ENCODE results near the gene CFAP44. TPM values are rescaled to one million over a fixed set of nuclear protein-coding genes. Genes with fewer than 3 reads are reported as not detected.
"Not testable (repeated sequence)": the region's sequence is repeated elsewhere in the genome, so short reads cannot be mapped to it uniquely, and the experiment has no call there.

CFAP44 gene, protein sequence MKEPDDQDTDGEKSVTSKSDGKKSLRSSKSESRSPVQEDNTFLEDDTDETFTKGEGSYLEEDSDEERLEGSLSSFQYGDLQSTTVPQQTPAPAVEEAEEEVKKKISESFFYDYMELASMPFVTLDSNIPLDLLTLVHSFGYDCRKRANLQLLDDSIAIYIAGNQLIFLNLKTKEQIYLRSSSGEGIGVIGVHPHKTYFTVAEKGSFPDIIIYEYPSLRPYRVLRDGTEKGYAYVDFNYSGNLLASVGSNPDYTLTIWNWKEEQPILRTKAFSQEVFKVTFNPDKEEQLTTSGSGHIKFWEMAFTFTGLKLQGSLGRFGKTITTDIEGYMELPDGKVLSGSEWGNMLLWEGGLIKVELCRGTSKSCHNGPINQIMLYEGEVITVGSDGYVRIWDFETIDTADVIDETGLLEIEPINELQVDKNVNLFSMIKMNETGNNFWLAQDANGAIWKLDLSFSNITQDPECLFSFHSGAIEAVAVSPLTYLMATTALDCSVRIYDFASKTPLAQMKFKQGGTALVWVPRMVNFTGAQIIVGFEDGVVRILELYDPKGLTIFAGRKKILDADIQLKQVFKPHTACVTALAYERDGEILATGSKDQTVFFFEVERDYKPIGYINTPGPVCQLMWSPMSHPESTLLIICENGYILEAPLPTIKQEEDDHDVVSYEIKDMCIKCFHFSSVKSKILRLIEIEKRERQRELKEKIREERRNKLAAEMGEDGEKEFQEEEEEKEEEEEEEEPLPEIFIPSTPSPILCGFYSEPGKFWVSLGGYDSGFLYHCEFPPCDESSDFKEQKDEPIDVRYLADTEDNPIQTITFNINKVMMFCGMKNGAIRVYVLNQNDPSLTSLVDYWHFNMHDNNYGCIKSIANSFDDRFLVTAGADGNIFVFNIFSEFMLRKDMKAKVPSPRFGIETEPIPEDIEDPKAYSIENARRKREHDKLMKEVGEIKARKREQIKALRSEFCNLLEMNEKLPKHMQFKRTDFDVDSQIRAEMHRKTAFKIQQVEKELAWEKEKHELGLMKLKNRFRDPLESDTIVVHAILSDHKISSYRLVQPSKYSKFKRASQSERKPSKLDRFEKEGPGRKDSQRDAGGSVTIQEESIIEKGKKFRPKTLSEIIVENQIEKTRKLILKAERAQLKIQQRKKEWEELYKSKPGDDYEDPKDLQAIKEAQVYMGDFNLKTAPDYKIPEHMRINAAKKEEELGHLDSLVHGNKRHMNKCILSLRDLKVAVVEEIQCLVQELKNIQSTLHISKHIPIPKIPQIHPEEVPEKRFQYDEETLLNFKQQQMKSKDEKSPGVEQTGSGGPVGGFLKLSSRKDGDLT (N-terminal part only)
- 10 to 100 TPM; 13.5 to 33.8 (median 23.1) TPM for polyA plus RNA-seq (ENCODE audit: insufficient read length in 4 of 4)

DNA sequence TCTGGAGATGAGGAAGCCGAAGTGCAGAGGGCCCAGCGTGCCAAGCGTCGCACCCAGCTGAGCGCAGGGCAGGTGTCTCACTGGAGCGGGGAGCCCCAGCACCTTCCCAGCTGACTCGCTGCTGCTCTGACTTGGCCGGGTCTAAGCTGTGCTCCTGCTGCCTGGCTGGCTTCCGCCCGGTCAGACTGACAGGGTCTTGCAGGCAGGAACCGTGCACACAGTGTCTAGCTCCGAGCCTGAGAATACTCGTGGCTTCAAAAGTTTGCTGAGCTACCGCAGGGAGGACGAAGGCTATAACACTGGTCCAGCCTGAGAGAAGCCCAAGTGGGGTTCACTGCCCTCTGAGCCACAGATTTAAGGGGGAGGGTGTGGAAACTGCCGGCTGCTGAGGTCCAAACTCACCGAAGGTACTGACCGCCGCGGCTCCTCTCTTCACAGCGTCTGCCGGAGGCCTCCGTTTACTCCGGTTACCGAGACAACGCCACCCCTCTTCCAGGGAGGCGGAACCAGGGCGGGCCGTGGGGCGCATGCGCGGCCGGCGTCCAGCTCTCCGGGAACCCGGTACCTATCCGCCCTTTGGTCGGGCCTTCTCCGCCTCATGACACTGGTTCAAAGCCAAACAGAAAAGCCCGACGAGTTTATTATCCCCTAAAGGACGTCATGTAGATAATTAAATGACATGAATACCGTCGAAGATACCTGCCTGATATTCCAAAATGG lies at the start of gene CFAP44:
Gene CFAP44, minus strand, starts transcription at position 443 of the 720 bp plus-strand sequence. CDS start 7,829 bp downstream, outside the sequence.
- DNase-seq (ENCODE audit: low read depth in 4 of 4, low spot score in 2 of 4), result peak; percentile 37 to 74 (median 70)

DNA sequence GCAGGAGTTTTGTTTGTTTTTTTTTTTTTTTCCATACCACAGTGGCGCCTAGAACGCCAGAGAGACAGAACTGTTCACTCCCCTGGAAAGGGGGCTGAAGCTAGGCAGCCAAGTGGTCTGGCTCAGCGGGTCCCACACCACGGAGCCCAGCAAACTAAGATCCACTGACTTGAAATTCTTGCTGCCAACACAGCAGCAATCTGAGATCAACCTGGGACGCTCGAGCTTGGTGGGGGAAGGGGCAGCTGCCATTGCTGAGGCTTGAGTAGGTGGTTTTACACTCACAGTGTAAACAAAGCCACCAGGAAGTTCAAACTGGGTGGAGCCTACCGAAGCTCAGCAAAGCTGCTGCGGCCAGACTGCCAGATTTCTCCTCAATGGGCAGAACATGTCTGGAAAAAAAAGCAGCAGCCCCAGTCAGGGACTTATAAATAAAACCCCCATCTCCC lies 43.9 kb upstream of the CFAP44 start:
- DNase-seq (ENCODE audit: low read depth in 4 of 4, low spot score in 2 of 4), result no peak

DNA sequence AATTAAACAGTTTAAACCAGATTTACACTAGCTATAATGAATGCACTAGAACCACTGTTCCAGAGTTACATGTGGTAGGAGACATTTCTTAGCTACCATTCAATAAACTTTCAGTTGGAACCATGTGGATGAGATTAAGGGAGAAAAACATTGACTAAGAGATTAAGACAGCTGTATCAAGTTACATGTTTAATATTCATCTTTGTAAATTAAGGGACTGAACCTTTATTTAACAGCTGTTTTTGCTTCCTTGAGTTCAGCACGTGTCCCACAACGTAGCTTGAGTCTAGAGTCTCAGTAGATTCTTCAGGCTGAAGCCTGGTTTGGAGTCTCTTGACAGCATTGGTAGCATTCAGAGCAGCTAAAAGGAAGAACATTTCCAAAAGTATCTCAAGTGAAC lies 27.2 kb upstream of the CFAP44 start:
- no peak for DNase-seq (ENCODE audit: low read depth in 4 of 4, low spot score in 2 of 4)

DNA sequence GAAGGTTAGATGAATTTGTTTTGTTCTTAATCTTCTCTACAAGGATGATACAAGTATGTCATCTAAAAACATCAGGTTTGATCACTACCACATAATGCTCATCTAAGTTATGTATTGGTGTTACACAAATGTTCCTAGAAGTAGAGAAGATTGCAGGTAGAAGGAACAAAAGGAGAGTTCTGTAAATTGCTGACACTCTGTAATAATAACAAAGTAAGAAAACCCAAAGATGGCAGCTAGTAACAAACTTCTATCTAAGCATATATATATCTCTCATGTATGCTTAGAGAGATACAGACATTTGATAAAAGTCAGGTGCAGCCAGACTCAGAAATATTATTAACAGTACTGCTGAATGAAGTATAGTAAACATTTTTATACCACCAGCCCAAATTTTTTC lies 20.2 kb upstream of the CFAP44 start:
- no peak for DNase-seq (ENCODE audit: low read depth in 4 of 4, low spot score in 2 of 4)

DNA sequence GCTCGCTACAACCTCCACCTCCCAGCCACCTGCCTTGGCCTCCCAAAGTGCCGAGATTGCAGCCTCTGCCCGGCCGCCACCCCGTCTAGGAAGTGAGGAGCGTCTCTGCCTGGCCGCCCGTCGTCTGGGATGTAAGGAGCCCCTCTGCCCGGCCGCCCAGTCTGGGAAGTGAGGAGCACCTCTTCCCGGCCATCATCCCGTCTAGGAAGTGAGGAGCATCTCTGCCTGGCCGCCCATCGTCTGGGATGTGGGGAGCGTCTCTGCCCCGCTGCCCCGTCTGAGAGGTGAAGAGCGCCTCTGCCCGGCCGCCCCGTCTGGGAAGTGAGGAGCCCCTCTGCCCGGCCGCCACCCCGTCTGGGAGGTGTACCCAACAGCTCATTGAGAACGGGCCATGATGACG lies 17.3 kb upstream of the CFAP44 start:
- not testable (repeated sequence) for DNase-seq (ENCODE audit: low read depth in 4 of 4, low spot score in 2 of 4)

DNA sequence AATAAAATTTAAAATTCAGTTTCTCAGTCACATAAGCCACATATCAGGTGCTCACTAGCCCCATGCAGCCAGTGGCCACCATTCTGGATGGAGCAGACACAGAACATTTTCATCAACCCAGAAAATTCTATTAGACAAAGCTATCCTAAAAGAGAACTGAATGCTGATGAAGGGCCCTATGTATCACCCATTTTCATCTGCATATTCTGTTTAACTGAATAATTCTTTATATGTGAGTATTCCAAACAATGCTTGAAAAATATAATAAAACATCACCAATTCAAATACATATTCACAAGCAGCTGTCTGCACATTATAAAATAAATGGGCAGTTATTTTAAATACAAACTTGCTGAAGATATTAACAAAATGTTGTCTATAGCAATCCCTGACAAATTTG lies 14.2 kb upstream of the CFAP44 start:
- DNase-seq (ENCODE audit: low read depth in 4 of 4, low spot score in 2 of 4), result no peak

DNA sequence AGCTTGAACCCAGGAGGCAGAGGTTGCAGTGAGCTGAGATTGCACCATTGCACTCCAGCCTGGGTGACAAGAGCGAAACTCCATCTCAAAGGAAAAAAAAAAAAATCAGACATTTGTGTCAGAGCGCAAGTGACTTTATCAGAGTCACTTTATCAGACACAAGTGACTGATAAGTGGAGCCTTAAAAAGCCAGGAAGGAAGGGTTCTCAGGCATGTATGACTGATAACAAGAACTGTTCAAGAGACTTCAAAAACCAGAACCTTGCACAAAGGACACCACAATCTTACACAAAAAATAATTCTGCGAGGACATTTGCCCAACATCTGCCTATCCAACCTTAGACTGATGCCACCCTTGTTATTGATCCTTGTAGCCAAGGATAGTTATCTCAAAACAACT lies 13.3 kb upstream of the CFAP44 start:
- no peak for DNase-seq (ENCODE audit: low read depth in 4 of 4, low spot score in 2 of 4)

DNA sequence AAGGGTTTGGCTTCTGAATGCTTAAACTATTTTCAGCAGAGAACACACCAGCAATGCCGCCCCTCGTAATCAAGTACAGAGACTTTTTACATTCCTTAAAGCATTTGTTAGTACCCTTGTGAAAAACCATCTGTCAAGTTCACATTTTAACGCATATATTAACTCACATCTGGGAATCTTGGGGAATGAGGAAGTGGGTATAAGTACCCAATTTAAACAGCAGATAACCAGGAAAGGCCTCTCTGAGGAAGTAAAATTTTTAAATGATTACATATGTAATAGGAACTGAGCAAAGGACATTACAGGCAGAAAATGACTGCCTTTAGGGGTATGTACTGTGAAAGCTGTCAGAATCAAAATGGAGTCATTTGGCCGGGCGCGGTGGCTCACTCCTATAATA lies 12.8 kb upstream of the CFAP44 start:
- DNase-seq (ENCODE audit: low read depth in 4 of 4, low spot score in 2 of 4), result no peak

DNA sequence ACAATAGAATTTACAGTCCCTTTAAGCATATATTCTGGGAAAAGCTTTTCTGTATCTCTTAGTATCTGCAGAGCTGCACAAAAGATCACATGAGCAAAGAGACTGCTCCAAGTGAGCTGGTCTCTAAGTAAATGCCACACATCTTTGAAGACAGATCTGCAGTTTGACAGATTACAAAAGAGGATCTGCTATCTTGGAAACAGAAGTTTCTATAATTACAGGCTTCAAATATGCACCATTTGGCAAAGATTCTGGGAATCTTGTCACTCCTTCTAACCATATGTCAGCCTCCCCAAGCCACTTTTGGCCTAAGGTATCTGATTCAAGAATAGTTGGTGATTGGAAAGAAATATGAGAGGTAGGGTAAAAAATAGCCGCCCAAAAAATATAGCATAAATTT lies 9.6 kb upstream of the CFAP44 start:
- DNase-seq (ENCODE audit: low read depth in 4 of 4, low spot score in 2 of 4), result no peak

DNA sequence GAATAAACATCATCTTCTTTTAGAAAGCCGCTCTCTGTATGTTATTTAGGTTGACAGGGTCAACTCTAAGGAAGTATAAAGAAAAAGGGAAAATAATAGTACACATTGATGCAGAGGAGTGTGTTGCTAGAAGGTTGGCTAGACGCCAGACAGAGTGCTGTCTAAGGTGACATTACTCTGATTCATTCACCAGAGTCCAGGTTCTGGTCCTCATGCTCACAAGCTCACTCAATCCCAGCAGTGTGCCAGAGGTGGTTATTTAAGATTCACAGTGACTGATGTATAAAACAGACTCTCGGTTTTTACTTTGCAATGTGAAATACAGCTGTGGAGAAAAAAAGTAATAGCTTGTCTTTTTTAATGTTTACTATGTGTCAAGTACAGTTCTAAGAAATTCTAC lies 1.7 kb downstream of the CFAP44 start:
- no peak for DNase-seq (ENCODE audit: low read depth in 4 of 4, low spot score in 2 of 4)

DNA sequence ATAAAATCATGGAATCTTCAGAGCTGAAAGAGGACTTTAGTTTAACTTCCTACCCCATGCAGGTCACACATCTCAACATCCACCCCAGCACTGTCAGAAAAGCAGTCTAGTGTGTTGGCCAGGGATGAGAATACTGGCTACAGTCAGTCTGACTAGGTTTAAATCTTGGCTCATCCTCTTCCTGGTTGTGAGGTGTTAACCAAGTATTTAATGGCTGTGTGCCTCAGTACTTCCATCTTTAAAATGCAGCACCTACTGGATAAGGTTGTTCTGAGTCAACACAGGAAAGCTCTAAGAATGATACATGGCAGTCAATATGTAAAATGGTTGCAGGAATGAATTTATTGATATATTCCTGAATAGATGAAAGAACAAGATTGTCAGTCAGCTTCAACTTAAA lies 3.1 kb downstream of the CFAP44 start:
- DNase-seq (ENCODE audit: low read depth in 4 of 4, low spot score in 2 of 4), result no peak

DNA sequence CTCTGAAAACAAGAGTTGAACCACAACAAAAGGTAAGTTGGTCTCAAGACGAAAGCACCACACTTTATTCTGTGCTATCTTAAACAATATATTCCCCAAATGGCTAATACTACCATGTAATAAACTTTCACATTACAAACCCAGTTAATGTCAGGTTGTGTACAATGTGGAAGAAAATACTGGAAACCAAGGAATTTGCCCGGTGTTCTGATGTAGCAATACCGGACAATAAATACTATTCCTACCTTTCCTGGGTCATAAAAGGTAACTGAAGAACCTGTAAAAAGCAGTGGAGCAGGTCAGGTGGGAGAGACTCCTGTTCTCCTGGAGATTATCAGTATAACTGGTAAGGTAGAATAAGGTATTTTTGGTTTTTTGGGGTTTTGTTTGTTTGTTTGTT lies 3.9 kb downstream of the CFAP44 start:
- no peak for DNase-seq (ENCODE audit: low read depth in 4 of 4, low spot score in 2 of 4)

DNA sequence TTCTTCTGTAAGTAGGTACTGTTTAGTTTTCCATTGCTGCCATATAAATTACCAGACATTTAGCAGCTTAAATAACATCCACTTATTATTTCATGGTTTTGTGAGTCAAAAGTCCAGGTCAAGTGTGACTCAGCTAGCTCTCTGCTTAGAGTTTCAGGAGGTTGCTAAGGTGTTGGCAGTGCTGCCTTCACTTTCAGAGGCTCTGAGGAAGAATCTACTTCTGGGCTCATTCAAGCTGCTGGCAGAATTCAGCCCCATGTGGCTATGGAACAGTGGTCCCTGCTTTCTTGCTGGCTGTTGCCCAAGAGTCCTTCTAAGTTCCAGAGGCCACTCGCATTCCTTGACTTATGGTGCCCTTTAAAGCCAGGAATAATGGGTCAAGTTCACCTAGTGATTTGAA lies 4.5 kb downstream of the CFAP44 start:
- DNase-seq (ENCODE audit: low read depth in 4 of 4, low spot score in 2 of 4), result no peak

DNA sequence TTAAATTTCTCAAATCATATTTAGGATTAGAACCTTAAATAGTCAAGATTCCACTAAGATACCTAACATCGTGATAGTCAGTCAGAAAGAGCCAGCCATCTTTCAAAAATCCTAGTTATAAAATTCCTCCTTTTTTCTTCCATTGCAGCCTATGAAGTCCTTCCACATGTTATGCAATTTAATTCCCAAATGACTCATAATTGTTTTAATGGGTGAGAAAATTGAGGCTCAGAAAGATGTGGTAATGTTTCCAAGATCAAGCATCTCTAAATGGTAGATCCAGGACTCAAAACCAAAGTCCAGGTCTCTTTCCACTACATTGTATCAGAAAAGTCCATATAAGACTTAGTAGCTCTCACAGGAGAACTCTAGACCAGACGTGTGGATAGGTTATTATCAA lies 9.5 kb downstream of the CFAP44 start:
- DNase-seq (ENCODE audit: low read depth in 4 of 4, low spot score in 2 of 4), result no peak

DNA sequence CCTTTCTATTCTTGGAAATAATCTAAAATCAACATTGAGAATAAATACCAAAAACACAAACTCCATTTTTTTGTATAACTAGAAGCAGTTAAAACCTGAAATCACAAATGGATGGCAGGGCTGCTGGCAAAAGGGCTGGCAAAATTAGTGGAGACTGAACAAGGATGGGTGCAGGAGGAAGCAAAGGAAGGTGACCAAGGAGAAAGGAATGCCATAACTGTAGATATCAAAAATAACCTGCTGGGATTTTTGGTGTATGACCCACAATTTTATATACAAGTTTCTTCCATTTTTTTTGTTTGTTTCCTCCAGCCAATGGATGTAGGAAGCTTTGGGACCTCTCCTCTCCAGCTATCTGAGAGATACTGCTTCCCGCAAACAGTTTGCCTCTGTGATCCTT lies 12.7 kb downstream of the CFAP44 start:
- no peak for DNase-seq (ENCODE audit: low read depth in 4 of 4, low spot score in 2 of 4)

DNA sequence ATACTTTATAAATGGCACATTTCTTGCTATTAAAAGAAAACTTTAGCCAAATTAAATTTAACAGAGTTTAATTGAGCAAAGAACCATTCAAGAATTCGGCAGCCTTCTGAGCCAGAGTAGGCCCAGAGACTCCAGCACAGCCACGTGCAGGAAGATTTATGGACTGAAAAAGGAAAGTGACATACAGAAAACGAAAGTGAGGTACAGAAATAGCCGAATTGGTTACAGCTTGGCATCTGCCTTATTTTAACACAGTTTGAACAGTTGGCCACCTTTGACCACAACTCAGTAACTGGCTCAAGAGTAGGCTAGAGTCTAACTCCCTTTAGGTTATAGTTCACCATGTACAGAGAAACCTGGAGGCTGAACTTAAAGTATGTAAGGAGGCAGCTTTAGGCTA lies 17.6 kb downstream of the CFAP44 start:
- no peak for DNase-seq (ENCODE audit: low read depth in 4 of 4, low spot score in 2 of 4)

DNA sequence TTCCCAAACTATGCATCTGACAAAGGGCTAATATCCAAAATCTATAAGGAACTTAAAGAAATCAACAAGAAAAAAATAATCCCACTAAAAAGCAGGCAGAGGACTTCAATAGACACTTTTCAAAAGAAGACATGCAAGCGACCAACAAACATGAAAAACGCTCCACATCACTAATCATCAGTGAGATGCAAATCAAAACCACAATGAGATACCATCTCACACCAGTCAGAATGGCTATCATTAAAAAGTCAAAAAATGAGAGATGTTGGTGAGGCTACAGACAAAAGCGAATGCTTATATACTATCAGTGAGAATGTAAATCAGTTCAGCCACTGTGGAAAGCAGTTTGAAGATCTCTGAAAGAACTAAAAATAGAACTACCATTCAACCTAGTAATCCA lies 20.2 kb downstream of the CFAP44 start:
- DNase-seq (ENCODE audit: low read depth in 4 of 4, low spot score in 2 of 4), result no peak

DNA sequence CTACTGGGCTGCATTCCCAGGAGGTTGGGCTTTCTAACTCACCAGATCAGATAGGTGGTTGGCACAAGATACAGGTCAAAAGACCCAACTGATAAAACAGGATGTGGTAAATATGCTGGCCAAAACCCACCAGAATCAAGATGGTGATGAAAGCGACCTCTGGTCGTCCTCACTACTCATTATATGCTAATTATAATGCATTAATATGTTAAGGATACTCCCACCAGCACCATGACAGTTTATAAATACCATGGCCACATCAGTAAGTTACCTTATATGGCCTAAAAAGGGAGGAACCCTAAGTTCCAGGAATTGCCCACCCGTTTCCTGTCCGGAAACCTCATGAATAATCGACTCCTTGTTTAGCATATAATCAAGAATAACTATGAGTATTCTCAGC lies 31.6 kb downstream of the CFAP44 start:
- DNase-seq (ENCODE audit: low read depth in 4 of 4, low spot score in 2 of 4), result no peak

DNA sequence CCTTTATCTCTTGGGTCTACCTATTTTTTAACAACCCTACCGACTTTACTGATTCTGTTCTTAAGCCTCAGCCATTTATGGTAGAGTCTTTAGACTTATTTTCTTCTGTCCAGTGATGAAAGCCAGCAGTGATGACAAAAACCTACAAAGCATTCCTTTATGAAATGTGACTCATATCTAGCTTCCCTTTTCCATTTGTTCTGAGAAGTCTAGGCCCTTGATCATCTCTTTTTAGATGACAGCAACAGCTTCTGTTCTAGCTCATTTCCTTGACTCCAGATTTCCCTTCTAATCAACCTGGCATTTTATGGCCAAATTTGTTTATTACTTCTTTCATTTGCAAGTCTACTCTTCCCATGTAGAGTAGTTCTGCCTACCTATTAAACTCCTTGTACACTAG lies 36.1 kb downstream of the CFAP44 start:
- DNase-seq (ENCODE audit: low read depth in 4 of 4, low spot score in 2 of 4), result no peak

DNA sequence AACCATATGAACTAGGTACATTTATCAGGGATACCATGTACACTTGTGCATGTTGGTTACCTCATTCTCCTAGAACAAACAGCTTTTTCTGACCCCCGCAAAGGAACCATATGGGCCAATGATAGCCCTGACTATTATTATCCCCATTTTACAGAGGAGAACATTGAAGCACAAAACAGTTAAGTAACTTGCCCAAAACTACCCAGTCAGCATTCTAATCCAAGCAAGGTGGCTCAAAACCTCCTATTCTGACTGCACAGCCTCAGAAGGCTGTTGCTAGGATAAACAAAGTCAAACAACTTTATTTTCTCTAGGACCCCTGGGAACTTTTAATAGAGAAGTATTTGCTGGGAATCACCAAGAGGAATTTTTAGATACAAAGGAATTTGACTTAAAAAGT lies 36.7 kb downstream of the CFAP44 start:
- no peak for DNase-seq (ENCODE audit: low read depth in 4 of 4, low spot score in 2 of 4)

Data from left renal cortex interstitium (tissue), 4 donors.